Neural cell (in vitro differentiated cells): ENCODE results near the gene NPHP4.

ENCODE experiments used
- CTCF ChIP-seq: fragments of 450-650 bp; IDR thresholded peaks from 2 replicates; pipeline ENCODE4 v1.5.1; 2014; ENCODE audit warnings: antibody characterized with exemption, mild to moderate bottlenecking, moderate library complexity; ENCODE audit not compliant: poor library complexity, severe bottlenecking
- EP300 ChIP-seq: fragments of 450-650 bp; conservative IDR thresholded peaks from 2 replicates; pipeline ENCODE4 v1.6.1; 2014; ENCODE audit warnings: antibody characterized with exemption, mild to moderate bottlenecking, moderate library complexity; ENCODE audit not compliant: poor library complexity, severe bottlenecking
- EZH2 ChIP-seq: fragments of 200-600, 300-800 bp; shearing (Covaris generic), sonication (generic); IDR thresholded peaks from 2 replicates; pipeline ENCODE4 v1.6.1; 2014; ENCODE audit warnings: antibody characterized with exemption, low read length, borderline replicate concordance, mild to moderate bottlenecking; ENCODE audit not compliant: insufficient read depth, poor library complexity, severe bottlenecking
- MXI1 ChIP-seq: fragments of 450-650 bp; conservative IDR thresholded peaks from 2 replicates; pipeline ENCODE4 v1.6.1; 2014; ENCODE audit warnings: antibody characterized with exemption, mild to moderate bottlenecking; ENCODE audit not compliant: poor library complexity, severe bottlenecking
- POLR2AphosphoS5 ChIP-seq: IDR thresholded peaks from 2 replicates; pipeline ENCODE4 v1.6.1; 2012
- RAD21 ChIP-seq: fragments of 450-650 bp; conservative IDR thresholded peaks from 2 replicates; pipeline ENCODE4 v1.6.1; 2014; ENCODE audit warnings: antibody characterized with exemption, mild to moderate bottlenecking, moderate library complexity
- SMC3 ChIP-seq: fragments of 450-650 bp; conservative IDR thresholded peaks from 2 replicates; pipeline ENCODE4 v1.6.1; 2014; ENCODE audit warnings: antibody characterized with exemption, mild to moderate bottlenecking, moderate library complexity; ENCODE audit not compliant: poor library complexity
- TAF1 ChIP-seq: IDR thresholded peaks from 2 replicates; pipeline ENCODE4 v1.6.1; 2012; ENCODE audit warnings: low read depth

- TF ChIP-seq CTCF = no peak
- no peak for TF ChIP-seq TAF1
- TF ChIP-seq MXI1 = no peak
- no peak for TF ChIP-seq EZH2
- TF ChIP-seq SMC3 = no peak
- TF ChIP-seq EP300 = no peak
- TF ChIP-seq RAD21 = no peak
- no peak for TF ChIP-seq POLR2AphosphoS5
Measured at GRCh38 chr1:5881526-5882222, 110.6 kb downstream of the NPHP4 start.
